GM21619 (cell line): ENCODE results near the gene SMPD1.
"Not testable (repeated sequence)": the region's sequence is repeated elsewhere in the genome, so short reads cannot be mapped to it uniquely, and the experiment has no call there.

Experiments
- ATAC-seq: cut with Tn5 transposase; IDR thresholded peaks from one replicate; pipeline ENCODE4 v1.9.1; 2021; ENCODE audit not compliant: unreplicated experiment

SMPD1 gene

DNA sequence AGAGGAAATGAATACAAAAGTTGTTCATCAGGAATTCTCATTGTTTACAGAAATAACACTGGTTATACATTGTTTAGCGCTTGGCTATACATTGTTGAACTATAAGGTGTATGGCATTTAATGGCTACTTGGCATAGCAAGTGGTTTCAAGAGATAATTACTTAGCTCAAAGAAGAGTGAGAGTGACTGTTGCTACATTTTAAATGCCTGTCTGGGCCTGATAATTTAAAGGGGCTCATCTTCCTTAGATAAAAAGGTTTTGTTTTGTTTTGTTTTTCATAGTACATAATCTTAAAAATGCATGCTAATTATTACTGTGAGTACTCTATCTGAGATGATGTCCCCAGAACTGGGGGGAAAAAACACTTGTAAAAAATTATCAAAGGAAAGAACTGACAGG, 1.5 kb upstream of the SMPD1 start:
- ATAC-seq, result no peak

DNA sequence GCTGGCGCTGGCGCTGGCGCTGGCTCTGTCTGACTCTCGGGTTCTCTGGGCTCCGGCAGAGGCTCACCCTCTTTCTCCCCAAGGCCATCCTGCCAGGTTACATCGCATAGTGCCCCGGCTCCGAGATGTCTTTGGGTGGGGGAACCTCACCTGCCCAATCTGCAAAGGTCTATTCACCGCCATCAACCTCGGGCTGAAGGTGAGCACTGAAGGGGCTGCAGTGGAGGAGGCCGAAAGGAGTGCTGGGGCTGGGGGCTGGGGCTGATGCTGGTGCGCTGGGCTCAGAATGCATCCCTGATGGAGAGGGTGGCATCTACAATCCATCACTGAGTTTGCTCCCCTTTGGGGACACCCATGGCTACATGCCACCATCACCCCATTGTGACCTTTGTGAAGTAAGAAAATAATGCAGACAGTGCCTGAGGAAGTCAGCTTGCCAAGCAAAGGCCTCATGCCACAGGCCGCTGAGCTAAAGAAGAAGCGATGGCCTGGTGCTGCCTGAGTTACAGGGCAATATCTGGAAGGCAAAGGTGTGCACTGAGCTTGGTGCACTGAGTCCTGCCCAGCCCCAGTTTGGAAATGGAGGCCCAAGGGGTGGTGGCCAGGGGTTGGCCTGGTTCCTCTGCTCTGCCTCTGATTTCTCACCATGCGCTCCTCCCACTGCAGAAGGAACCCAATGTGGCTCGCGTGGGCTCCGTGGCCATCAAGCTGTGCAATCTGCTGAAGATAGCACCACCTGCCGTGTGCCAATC, 620 bp downstream of the SMPD1 start:
- no peak for ATAC-seq

DNA sequence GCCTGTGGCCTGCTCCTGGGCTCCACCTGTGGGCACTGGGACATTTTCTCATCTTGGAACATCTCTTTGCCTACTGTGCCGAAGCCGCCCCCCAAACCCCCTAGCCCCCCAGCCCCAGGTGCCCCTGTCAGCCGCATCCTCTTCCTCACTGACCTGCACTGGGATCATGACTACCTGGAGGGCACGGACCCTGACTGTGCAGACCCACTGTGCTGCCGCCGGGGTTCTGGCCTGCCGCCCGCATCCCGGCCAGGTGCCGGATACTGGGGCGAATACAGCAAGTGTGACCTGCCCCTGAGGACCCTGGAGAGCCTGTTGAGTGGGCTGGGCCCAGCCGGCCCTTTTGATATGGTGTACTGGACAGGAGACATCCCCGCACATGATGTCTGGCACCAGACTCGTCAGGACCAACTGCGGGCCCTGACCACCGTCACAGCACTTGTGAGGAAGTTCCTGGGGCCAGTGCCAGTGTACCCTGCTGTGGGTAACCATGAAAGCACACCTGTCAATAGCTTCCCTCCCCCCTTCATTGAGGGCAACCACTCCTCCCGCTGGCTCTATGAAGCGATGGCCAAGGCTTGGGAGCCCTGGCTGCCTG, 1.4 kb downstream of the SMPD1 start:
- ATAC-seq, result no peak

- ATAC-seq, result not testable (repeated sequence)
These were observed 2.0 kb downstream of the SMPD1 start for GRCh38 chr11:6392251-6392650.

GRCh38 chr11:6393989-6394670, 3.9 kb downstream of the SMPD1 start:
- ATAC-seq, result no peak

DNA sequence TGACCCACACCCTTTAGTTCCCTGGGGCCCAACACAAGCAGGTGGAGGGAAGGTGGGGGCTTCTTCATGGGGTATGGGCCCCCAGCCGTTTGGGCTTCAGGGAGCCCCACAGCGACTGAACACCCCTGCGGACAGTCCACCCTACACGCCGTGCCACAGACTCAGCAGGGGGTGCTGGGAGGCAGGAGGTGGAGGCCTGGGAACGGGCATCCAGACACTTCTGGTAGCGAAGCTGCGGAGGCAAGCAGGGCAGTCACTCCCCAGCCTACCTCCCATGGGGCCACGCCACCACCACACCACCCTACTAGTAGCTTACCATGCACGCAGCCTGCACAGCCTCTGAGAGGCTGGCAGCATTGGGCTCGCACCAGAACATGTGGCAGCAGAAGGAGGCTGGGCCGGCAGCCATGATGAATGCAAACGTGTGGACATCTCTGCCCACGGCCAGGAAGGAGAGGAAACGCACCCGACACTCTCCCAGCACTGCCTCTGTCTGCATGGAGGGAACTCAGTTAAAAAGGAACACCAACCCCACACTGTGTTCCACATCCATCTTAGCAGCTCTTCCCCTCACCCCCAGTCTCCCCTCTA, 5.3 kb downstream of the SMPD1 start:
- no peak for ATAC-seq

- ATAC-seq, result no peak
These were observed 6.9 kb downstream of the SMPD1 start for GRCh38 chr11:6397156-6397555.

- no peak for ATAC-seq
These were observed 7.4 kb downstream of the SMPD1 start for GRCh38 chr11:6397636-6398035.

GRCh38 chr11:6400431-6401345, 10.4 kb downstream of the SMPD1 start:
- no peak for ATAC-seq

DNA sequence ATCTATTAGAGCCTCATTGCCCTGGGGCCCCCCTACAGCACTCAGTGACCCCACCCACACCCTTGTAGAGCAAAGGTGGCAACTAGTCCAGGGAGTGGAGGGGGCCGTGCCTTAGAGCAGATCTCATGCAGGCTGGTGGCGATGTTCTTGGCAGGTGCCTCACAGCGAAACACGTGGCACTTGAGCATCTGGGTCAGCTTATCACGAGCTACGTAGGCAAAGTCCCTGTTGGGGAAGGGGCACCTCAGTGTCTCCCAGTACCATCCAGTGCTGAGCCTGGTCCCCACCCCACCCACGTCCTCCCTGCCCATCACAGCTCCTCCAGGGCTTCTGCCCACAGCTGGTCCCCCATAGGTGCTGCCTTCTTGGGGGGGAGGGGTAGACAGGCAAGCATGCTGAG, 11.2 kb downstream of the SMPD1 start:
- no peak for ATAC-seq

GRCh38 chr11:6402061-6402470, 11.8 kb downstream of the SMPD1 start:
- ATAC-seq, result peak; percentile 31

GRCh38 chr11:6402561-6402981, 12.3 kb downstream of the SMPD1 start:
- ATAC-seq, result peak; percentile 96

DNA sequence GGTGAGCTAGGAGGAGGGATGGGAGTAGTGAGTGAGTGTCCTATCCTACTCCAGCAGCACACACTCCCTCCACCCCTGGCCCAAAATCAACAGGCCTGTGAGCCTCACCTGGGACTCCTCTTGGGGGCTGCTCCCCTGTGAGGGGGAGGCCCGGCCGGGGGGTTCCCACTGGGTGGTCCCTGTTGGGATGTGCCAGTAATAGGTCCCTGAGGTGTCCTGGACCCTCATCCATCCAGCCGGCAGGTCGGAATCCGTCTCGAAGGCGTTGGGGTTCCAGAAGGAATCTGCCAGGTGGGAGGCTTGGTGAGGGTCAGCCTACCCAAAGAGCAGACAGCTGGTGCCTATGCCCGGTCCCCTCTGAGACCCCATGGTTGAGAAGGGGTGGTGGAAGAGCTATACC, 13.3 kb downstream of the SMPD1 start:
- ATAC-seq, result no peak

DNA sequence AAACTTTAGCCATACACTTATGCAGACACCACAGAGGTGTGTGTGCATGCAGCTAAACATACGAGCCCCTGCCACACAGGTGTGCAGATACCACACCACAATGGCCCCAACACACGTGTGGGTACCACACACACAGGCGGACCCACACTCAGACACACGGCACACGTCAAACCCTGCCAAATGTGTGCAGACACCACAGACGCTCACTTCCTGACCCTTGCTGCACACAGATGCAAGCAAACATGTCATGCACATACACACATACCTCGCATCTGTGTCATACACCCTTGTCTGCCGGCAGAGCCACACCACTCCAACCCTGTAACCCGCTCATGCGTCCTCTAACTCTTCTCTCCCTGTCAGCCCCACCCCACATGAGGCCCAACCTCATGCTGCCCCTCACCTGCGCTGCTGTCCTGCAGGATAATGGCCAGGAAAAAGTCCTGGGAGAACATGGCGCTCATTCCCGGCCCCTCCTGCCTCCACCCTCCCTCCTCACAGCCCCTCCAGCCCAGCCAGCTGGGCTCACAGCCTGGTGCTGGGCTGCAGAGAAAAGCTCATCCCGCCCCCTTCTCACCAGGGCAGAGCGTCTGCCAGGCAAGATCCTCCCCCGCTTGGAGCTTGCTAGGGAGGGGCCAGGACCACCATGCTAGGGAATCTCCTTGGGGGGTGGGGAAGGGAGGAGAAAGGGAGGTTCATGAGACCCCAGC, 14.2 kb downstream of the SMPD1 start:
- ATAC-seq, result no peak

- ATAC-seq, result no peak
These were observed 14.9 kb downstream of the SMPD1 start for GRCh38 chr11:6405052-6405667.

DNA sequence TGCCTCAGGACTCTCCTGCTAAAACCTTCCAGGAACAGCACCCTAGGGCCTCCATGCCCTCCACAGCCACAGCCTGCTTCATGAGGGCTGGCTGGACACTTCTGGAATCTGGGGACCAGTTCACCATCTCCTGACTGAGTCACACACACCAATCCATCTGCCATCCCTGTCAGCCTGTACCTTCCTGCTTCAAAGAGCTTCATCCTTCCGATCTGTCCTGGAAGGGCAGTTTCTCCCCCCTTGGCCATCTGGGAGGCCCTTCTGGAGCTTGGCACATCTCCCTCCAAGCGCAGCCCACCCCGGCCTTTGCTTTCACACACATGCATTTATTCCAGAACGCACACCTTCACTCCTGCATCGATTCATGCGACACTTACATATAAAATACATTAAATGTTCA, 15.6 kb downstream of the SMPD1 start:
- ATAC-seq, result no peak

DNA sequence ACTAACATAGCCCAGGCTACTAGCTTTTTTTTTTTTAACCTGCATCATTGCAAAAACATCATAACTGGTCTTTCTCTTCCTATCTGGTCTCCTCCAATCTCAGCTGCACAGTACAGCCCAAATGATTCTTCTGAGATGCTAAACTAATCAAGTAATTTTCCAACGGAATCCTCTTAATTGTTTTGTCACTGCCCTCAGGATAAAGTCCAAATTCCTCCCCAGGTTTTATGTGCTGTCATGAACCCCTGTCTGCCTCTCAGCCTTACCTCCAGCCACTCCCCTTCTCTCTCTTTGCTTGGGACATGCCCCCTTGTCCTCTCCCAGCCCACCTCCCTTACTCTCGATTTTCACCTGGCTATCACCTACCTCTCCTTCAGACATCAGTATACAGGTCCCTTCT, 16.1 kb downstream of the SMPD1 start:
- no peak for ATAC-seq

- ATAC-seq, result no peak
These were observed 20.6 kb downstream of the SMPD1 start for GRCh38 chr11:6410695-6411430.

DNA sequence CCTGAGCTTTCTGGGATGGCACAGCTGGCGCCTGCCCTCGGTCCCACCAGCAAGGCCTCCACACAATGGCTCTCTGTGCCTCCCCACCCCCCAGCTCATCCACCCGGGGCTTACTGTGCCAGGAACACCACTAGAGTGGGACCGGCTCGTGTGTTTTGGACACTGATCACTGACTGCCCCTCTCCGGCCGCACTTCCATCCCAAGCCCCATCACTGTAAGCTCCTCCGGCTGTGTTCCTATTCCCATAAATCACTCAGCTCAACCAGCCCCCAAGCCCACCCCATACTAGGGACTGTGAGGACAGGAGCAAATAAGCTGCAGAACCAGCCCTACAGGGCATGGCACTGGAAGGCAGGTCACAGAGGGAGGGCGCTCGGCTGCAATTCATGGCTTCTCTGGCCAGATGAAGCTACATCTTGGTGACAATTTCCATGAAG, 21.3 kb downstream of the SMPD1 start:
- ATAC-seq, result no peak
